Immature natural killer cell (primary cell): Measurements from ENCODE around the gene SLC6A12. TPM values are rescaled to one million over a fixed set of nuclear protein-coding genes. Genes with fewer than 3 reads are reported as not detected.

Source experiments
- DNase-seq, 3 donors: peaks; one replicate each; pipeline ENCODE4 v3.0.0; 2022; ENCODE audit warnings: mixed read lengths in 1 of 3
- H3K27ac Mint-ChIP-seq, 6 donors: one replicate each; pipeline ENCODE4 v1.8.0; 2020; ENCODE audit warnings: mixed read lengths in 6 of 6, mild to moderate bottlenecking in 5 of 6, inconsistent platforms in 4 of 6, moderate library complexity in 3 of 6
- H3K27me3 Mint-ChIP-seq, 3 donors: one replicate each; pipeline ENCODE4 v1.8.0; 2020 to 2021; ENCODE audit warnings: low read depth in 3 of 3, mild to moderate bottlenecking in 3 of 3, mixed read lengths in 3 of 3, moderate library complexity in 3 of 3, inconsistent platforms in 1 of 3
- H3K36me3 Mint-ChIP-seq, 3 donors: one replicate each; pipeline ENCODE4 v1.8.0; 2020; ENCODE audit warnings: mixed read lengths in 3 of 3, inconsistent platforms in 2 of 3, mild to moderate bottlenecking in 2 of 3
- H3K4me1 Mint-ChIP-seq, 2 donors: one replicate each; pipeline ENCODE4 v1.8.0; 2020; ENCODE audit warnings: inconsistent platforms in 2 of 2, mild to moderate bottlenecking in 2 of 2, mixed read lengths in 2 of 2, moderate library complexity in 1 of 2
- H3K4me3 Mint-ChIP-seq, 5 donors: one replicate each; pipeline ENCODE4 v1.8.0; 2020; ENCODE audit warnings: mild to moderate bottlenecking in 5 of 5, mixed read lengths in 5 of 5, inconsistent platforms in 3 of 5, moderate library complexity in 3 of 5
- H3K9me3 Mint-ChIP-seq, 6 donors: one replicate each; pipeline ENCODE4 v1.8.0; 2020; ENCODE audit warnings: mild to moderate bottlenecking in 6 of 6, mixed read lengths in 6 of 6, inconsistent platforms in 4 of 6, moderate library complexity in 3 of 6
- polyA plus RNA-seq, 3 donors: library from polyadenylated mRNA; unstranded; fragments of 300-500 nt; fragmentation: Illumina TruSeq; gene quantifications; one replicate each; pipeline ENCODE4 v1.2.3, GENCODE V29; 2021

Gene SLC6A12
- polyA plus RNA-seq, 3 donors from 2014 or later, result 0.59 TPM; not detected in 2

DNA sequence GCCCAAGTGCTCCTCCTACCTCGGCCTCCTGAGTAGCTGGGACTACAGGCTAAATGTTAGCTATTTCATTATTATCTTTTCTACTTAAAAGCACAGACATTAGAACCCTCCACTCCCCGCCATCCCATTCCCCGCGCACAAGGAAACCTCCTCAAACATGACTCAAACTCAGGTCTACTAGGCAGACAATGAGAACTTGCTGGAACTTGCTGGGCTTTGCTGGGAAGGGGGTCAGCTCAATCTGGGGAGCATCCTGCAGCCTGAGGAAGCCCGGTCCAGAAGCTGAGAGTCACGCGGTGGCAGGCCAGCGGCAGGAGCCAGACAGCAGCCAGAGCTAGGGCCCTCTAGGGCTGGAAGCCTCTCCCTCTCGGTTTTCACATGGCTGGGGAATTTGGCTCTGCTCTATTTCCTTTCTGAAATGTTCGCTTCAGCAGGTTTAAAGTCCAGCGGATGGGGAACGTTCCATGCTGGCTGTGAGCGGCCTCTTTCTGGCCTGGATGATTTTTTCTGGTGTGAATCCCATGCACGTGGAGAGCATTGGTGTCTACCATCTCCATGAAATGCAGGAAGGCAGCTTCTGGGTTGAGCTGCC is 68.5 kb downstream of the SLC6A12 start:
- DNase-seq, result no peak
- Mint-ChIP-seq H3K4me3 (no peak overlapping the region), H3K9me3 (no peaks in the 10 kb centered on the region), H3K27me3 (peaks cover 2 to 5% (median 4%) of the 10 kb centered on the region in 3 donors), H3K36me3 (no peaks in the 10 kb centered on the region), H3K27ac (no peak overlapping the region), H3K4me1 (peaks cover 0 to 3% of the 10 kb centered on the region in 2 donors)

DNA sequence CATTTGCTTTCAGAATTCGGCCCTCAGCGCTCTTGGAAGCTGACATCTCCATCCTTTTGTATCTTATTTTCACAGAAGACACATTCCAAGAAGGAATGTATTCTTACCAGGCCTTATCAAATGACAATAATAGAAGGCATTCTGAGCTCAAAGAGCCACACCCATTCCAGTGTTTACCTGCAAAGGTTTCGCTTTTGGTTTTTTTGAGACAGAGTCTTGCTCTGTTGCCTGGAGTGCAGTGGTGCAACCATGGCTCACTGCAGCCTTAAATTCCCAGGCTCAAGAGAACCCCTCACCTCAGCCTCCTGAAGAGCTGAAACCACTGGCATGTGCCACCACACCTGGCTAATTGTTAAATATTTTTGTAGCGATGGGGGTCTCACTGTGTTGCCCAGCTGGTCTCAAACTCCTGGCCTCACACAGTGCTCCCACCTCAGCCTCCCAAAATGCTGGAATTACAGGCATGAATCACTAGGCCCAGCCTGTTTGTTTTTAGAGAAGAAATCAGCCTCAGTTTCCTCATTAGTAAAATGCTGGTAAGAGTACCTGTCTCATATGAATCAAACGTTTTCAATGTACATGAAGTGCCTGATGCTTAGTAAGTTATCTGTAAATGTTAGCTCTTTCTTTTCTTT is 69.2 kb downstream of the SLC6A12 start:
- Mint-ChIP-seq H3K4me1 (peaks cover 0 to 9% of the 10 kb centered on the region in 2 donors), H3K27ac (no peak overlapping the region), H3K36me3 (no peaks in the 10 kb centered on the region), H3K4me3 (no peak overlapping the region), H3K9me3 (no peaks in the 10 kb centered on the region), H3K27me3 (peaks cover 4 to 7% (median 5%) of the 10 kb centered on the region in 3 donors)
- no peak for DNase-seq

DNA sequence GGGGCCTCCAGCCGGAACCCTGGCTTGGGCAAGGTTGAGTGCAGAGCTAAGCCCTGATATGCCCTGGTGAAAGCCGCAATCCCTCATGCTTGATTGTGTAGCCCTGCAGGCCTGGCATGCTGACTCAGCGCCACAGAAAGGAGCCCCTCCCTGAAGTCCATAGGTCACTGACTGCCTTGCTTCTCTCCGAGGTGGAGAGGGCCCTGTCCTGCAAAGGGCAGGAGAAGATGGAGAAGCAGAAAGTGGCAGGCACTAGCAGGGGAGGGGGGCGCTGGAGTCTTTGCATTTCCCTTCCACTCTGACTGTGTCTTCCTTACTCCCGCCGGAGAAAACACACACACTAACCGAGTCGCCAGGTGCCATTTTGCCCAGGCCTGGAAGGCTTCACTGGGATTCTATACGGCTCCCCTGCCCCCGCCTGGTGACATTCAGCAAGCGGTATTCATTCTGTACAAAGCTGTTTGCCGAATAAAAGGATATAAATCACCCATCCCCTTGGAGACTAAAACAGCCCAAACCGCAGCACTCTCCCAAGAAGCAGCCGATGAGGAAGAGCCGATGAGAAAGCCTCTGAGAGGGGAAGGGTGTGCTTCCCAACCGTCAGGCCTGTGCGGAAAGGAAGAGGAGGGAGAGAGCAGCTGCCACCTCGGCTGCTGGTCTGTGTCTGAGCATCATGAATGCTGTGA is 69.8 kb downstream of the SLC6A12 start:
- peaks cover 0 to 13% of the 10 kb centered on the region in 2 donors for H3K4me1 Mint-ChIP-seq
- no peaks in the 10 kb centered on the region for H3K36me3 Mint-ChIP-seq
- no peak for DNase-seq
- no peak overlapping the region for H3K4me3 Mint-ChIP-seq
- H3K27ac Mint-ChIP-seq, result no peak overlapping the region
- no peaks in the 10 kb centered on the region for H3K9me3 Mint-ChIP-seq
- H3K27me3 Mint-ChIP-seq, result peaks cover 4 to 7% (median 5%) of the 10 kb centered on the region in 3 donors

DNA sequence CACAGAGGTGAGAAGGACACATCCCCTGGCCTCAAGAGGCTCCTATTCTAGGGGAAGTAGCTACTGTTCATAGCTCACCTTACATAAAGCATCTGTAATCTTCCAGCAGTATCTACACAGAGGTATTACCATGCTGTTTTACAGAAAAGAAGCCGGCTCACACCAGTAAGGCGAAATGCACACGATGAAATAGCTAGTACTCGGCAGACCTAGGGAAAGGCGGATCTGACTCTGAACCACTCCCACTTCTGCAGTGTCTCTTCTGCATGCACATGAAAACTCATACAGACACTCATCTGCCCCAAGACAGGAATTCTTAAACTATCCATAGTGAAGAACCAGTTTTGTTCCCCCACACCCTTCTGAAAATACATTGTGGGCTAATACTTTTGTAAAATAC is 73.8 kb downstream of the SLC6A12 start:
- peaks cover 0 to 13% of the 10 kb centered on the region in 2 donors for H3K4me1 Mint-ChIP-seq
- H3K4me3 Mint-ChIP-seq, result peak overlapping the region in 3 of 5 donors; percentile 81 to 84 (median 82)

More for the DNA sequence above, 73.8 kb downstream of the SLC6A12 start:
- no peak for DNase-seq
- Mint-ChIP-seq H3K9me3 (no peaks in the 10 kb centered on the region), H3K27me3 (peaks cover 4 to 7% (median 7%) of the 10 kb centered on the region in 3 donors), H3K36me3 (no peaks in the 10 kb centered on the region), H3K27ac (no peak overlapping the region)

Other genes starting within 250 kb of the SLC6A12 start
- gene IQSEC3, start 147.4 kb downstream of the SLC6A12 start, polyA plus RNA-seq, result under 1 TPM in 1 of 3 donors, not detected in 2; 0.07 TPM
- gene SLC6A13, start 48.7 kb upstream of the SLC6A12 start, polyA plus RNA-seq, result under 1 TPM in 1 of 3 donors, not detected in 2; 0.16 TPM
- gene KDM5A, start 175.2 kb upstream of the SLC6A12 start, polyA plus RNA-seq, result 10 to 100 TPM; 42.4 to 89.5 (median 59.6) TPM
- gene CCDC77, start 187.5 kb upstream of the SLC6A12 start, polyA plus RNA-seq, result 1 to 10 TPM; 3.2 to 8.1 (median 3.5) TPM
- 10 to 100 TPM in 1 of 3 donors, 1 to 10 TPM in 1, under 1 TPM in 1; 0.03 to 13.1 (median 1.2) TPM for gene B4GALNT3, start 245.8 kb upstream of the SLC6A12 start, polyA plus RNA-seq